NB4 (cell line): ENCODE results near the gene OR2J1.

Source experiments
- MAX ChIP-seq: IDR thresholded peaks from 2 replicates; pipeline ENCODE4 v1.6.1; 2011; ENCODE audit warnings: low read depth, low read length
- MYC ChIP-seq: IDR thresholded peaks from 2 replicates; pipeline ENCODE4 v1.6.1; 2011; ENCODE audit warnings: low read depth, low read length
- POLR2A ChIP-seq: IDR thresholded peaks from 2 replicates; pipeline ENCODE4 v1.6.1; 2011; ENCODE audit warnings: mild to moderate bottlenecking; ENCODE audit not compliant: insufficient read length; ENCODE audit errors: extremely low read depth
- TF ChIP-seq, protein P1 (sequence below): IDR thresholded peaks from one replicate; pipeline ENCODE4 v1.5.1; 2012; ENCODE audit warnings: low read depth, low read length

DNA sequence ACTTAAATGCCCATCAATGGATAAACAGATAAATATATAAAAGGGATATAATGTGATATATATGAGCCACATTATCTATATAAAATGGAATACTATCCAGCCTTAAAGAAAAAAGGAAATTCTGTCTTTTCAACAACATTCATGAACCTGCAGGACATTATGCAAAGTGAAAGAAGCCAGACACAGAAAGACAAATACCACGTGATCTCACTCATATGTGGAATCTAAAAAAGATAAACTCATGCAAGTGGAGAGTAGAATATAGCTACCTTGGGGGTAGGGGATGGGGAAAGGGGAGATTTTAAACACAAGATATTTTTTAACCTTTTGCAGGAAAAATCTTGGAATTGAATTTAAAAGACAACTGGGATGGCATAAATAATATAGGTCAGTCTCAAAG lies 1.5 kb upstream of the OR2J1 start:
- no peak for TF ChIP-seq MAX
- no peak for TF ChIP-seq POLR2A
- TF ChIP-seq, protein P1, sequence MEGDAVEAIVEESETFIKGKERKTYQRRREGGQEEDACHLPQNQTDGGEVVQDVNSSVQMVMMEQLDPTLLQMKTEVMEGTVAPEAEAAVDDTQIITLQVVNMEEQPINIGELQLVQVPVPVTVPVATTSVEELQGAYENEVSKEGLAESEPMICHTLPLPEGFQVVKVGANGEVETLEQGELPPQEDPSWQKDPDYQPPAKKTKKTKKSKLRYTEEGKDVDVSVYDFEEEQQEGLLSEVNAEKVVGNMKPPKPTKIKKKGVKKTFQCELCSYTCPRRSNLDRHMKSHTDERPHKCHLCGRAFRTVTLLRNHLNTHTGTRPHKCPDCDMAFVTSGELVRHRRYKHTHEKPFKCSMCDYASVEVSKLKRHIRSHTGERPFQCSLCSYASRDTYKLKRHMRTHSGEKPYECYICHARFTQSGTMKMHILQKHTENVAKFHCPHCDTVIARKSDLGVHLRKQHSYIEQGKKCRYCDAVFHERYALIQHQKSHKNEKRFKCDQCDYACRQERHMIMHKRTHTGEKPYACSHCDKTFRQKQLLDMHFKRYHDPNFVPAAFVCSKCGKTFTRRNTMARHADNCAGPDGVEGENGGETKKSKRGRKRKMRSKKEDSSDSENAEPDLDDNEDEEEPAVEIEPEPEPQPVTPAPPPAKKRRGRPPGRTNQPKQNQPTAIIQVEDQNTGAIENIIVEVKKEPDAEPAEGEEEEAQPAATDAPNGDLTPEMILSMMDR, result no peak
- TF ChIP-seq MYC, result no peak
